ENCODE results near the gene AIFM3.

Gene AIFM3

DNA sequence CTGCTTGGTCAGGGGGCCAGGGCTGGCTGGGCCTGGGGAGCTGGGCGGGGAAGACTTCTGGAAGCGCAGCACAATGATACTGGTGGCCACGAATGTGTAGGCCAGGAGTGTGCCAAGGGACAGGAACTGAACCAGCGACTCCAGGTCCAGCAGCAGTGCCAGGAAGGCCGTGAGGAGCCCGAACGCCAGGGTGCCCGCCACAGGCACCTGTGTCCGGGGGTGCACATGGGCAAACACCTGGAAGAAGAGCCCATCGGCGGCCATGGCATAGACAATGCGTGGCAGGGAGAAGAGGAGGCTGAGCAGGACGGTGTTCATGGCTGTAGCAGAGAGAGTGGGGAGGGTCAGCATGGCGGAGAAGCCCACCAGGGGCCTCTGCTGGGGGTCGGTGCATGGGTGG is 63.0 kb downstream of the AIFM3 start:
- H3K27ac Mint-ChIP-seq, result no peak overlapping the region
- DNase-seq (no peak), ATAC-seq (replicated peaks) (no peak)
- H3K4me1 Mint-ChIP-seq, result peaks cover 9 to 14% of the 10 kb centered on the region in 2 donors
- no peak overlapping the region for H3K4me3 Mint-ChIP-seq
- H3K9me3 Mint-ChIP-seq, result no peaks in the 10 kb centered on the region
- no peaks in the 10 kb centered on the region for H3K36me3 Mint-ChIP-seq
- peaks cover 53 to 55% of the 10 kb centered on the region in 2 donors for H3K27me3 Mint-ChIP-seq
